CD4-positive, alpha-beta T cell (primary cell): ENCODE data around the gene PNLIPRP2. TPM values are rescaled to one million over a fixed set of nuclear protein-coding genes. Genes with fewer than 3 reads are reported as not detected.

ENCODE experiments used
- ATAC-seq: fragments of 200-7000 bp; cut with Tn5 transposase; one replicate; pipeline ENCODE4 v1.10.0; 2022; ENCODE audit warnings: mild to moderate bottlenecking; ENCODE audit not compliant: poor library complexity
- CTCF ChIA-PET: fragments of 350-600 bp; sonication (Branson Sonifier 250); formaldehyde crosslinking; loops from one replicate; lab custom pipeline; 2021; ENCODE audit warnings: antibody characterized with exemption, inconsistent platforms; lab: Charles Lee
- POLR2A ChIA-PET: fragments of 350-600 bp; sonication (Branson Sonifier 250); formaldehyde crosslinking; loops from one replicate; lab custom pipeline; 2021; ENCODE audit warnings: antibody characterized with exemption, inconsistent platforms; lab: Charles Lee
- DNase-seq, 14 experiments: peaks; one replicate each; pipeline ENCODE4 v3.0.0-alpha.2; 2013 to 2020; ENCODE audit warnings: mixed read lengths in 2 of 14
- H3K27ac ChIP-seq, 2 donors: one replicate each; pipeline versions ENCODE4 v1.5.1 to v1.7.0; 2013; ENCODE audit warnings: low read length in 2 of 2, low read depth in 1 of 2, mild to moderate bottlenecking in 1 of 2
- H3K27me3 ChIP-seq, 2 experiments: 1 replicate in 1 of 2; 2 replicates in 1 of 2; pipeline versions ENCODE4 v1.6.1 to v1.7.0; 2013; ENCODE audit warnings: low read length in 2 of 2, control low read depth in 1 of 2, mild to moderate bottlenecking in 1 of 2, moderate library complexity in 1 of 2; ENCODE audit not compliant: insufficient read depth in 2 of 2, control insufficient read depth in 1 of 2
- H3K36me3 ChIP-seq: one replicate; pipeline ENCODE4 v1.6.1; 2013; ENCODE audit warnings: low read length, control low read depth; ENCODE audit not compliant: insufficient read depth
- H3K4me1 ChIP-seq: one replicate; pipeline ENCODE4 v1.6.1; 2013; ENCODE audit warnings: low read length, control low read depth; ENCODE audit not compliant: insufficient read depth
- H3K4me3 ChIP-seq: one replicate; pipeline ENCODE4 v1.5.1; 2013; ENCODE audit warnings: mild to moderate bottlenecking, low read length, moderate library complexity
- H3K9me3 ChIP-seq, 2 experiments: 1 replicate in 1 of 2; 2 replicates in 1 of 2; pipeline versions ENCODE4 v1.6.1 to v1.7.0; 2013; ENCODE audit warnings: low read length in 2 of 2, mild to moderate bottlenecking in 2 of 2, control low read depth in 1 of 2, moderate library complexity in 1 of 2; ENCODE audit not compliant: control insufficient read depth in 1 of 2, insufficient read depth in 1 of 2
- H3K27ac Mint-ChIP-seq: one replicate; pipeline ENCODE4 v1.8.0; 2020; ENCODE audit warnings: mixed read lengths
- H3K27me3 Mint-ChIP-seq: one replicate; pipeline ENCODE4 v1.8.0; 2021; ENCODE audit warnings: mixed read lengths
- H3K36me3 Mint-ChIP-seq: one replicate; pipeline ENCODE4 v1.8.0; 2021; ENCODE audit warnings: low read depth, mixed read lengths
- H3K4me1 Mint-ChIP-seq: one replicate; pipeline ENCODE4 v1.8.0; 2021; ENCODE audit warnings: low read depth, mixed read lengths
- H3K4me3 Mint-ChIP-seq: one replicate; pipeline ENCODE4 v1.8.0; 2020; ENCODE audit warnings: mild to moderate bottlenecking, mixed read lengths
- H3K9me3 Mint-ChIP-seq: one replicate; pipeline ENCODE4 v1.8.0; 2020; ENCODE audit warnings: mixed read lengths
- CTCF ChIP-seq: fragments of 200-600 bp; IDR thresholded peaks from one replicate; pipeline ENCODE4 v1.8.0; 2022; ENCODE audit warnings: antibody characterized with exemption, mild to moderate bottlenecking
- intact Hi-C, 2 experiments: fragments of 100-400 bp; cut with DNase I in 1 of 2; cut with micrococcal nuclease in 1 of 2; formaldehyde crosslinking; loops; one replicate each; pipeline versions ENCODE4 v1.15.1 to v1.9.0; 2023 to 2025; cut with DNase I, micrococcal nuclease
- total RNA-seq, 174 experiments: library from RNA in 2 of 174; stranded (reverse) in 2 of 174; gene quantifications; one replicate each; pipeline ENCODE4 v1.2.3 and lab custom pipeline; 2021 to 2026

The PNLIPRP2 gene
- total RNA-seq, 2 experiments from 2014 or later, result not detected

GRCh38 chr10:116667484-116667883, 46.7 kb downstream of the PNLIPRP2 start:
- H3K4me1 Mint-ChIP-seq, result no peaks in the 10 kb centered on the region
- POLR2A ChIA-PET, result no interaction called here
- H3K36me3 Mint-ChIP-seq, result no peaks in the 10 kb centered on the region
- intact Hi-C loops, result no loop called here
- Histone ChIP-seq H3K36me3 (no peaks in the 10 kb centered on the region), H3K9me3 (peaks cover 0 to 7% of the 10 kb centered on the region in 2 experiments), H3K27ac (no peak overlapping the region), H3K4me3 (no peak overlapping the region), H3K4me1 (no peaks in the 10 kb centered on the region), H3K27me3 (peaks cover 3 to 21% of the 10 kb centered on the region in 2 experiments)
- H3K27me3 Mint-ChIP-seq, result peaks cover 55% of the 10 kb centered on the region
- CTCF ChIA-PET, result no interaction called here
- no peak for TF ChIP-seq CTCF
- H3K4me3 Mint-ChIP-seq, result no peak overlapping the region
- no peak overlapping the region for H3K27ac Mint-ChIP-seq
- ATAC-seq, result no peak
- no peak for DNase-seq
- H3K9me3 Mint-ChIP-seq, result no peaks in the 10 kb centered on the region

- Histone ChIP-seq H3K9me3 (peaks cover 0 to 7% of the 10 kb centered on the region in 2 experiments), H3K4me1 (no peaks in the 10 kb centered on the region), H3K4me3 (no peak overlapping the region), H3K27ac (no peak overlapping the region), H3K36me3 (no peaks in the 10 kb centered on the region), H3K27me3 (peaks cover 3 to 21% of the 10 kb centered on the region in 2 experiments)
- no peak for DNase-seq
- no peak overlapping the region for H3K4me3 Mint-ChIP-seq
- H3K9me3 Mint-ChIP-seq, result no peaks in the 10 kb centered on the region
- ATAC-seq, result no peak
- CTCF ChIA-PET, result no interaction called here
- no peak overlapping the region for H3K27ac Mint-ChIP-seq
- intact Hi-C loops, result no loop called here
- no peak for TF ChIP-seq CTCF
- peaks cover 56% of the 10 kb centered on the region for H3K27me3 Mint-ChIP-seq
- no peaks in the 10 kb centered on the region for H3K4me1 Mint-ChIP-seq
- POLR2A ChIA-PET, result no interaction called here
- no peaks in the 10 kb centered on the region for H3K36me3 Mint-ChIP-seq
Observed at GRCh38 chr10:116668018-116668417, 47.3 kb downstream of the PNLIPRP2 start.

- intact Hi-C loops, result no loop called here
- no peak for DNase-seq
- POLR2A ChIA-PET, result no interaction called here
- CTCF ChIA-PET, result no interaction called here
- Mint-ChIP-seq H3K27ac (no peak overlapping the region), H3K27me3 (peaks cover 56% of the 10 kb centered on the region), H3K4me1 (no peaks in the 10 kb centered on the region), H3K4me3 (no peak overlapping the region), H3K9me3 (no peaks in the 10 kb centered on the region), H3K36me3 (no peaks in the 10 kb centered on the region)
- H3K36me3 ChIP-seq, result no peaks in the 10 kb centered on the region
- H3K27me3 ChIP-seq, result peaks cover 3 to 21% of the 10 kb centered on the region in 2 experiments
- H3K9me3 ChIP-seq, result peaks cover 0 to 7% of the 10 kb centered on the region in 2 experiments
- ATAC-seq, result no peak
- TF ChIP-seq CTCF, result no peak
- no peaks in the 10 kb centered on the region for H3K4me1 ChIP-seq
- H3K27ac ChIP-seq, result no peak overlapping the region
- H3K4me3 ChIP-seq, result no peak overlapping the region
Observed at GRCh38 chr10:116668446-116668845, 47.7 kb downstream of the PNLIPRP2 start.
